Breast epithelium (tissue), 4 donors: ENCODE measurements around the gene E4F1. TPM values are rescaled to one million over a fixed set of nuclear protein-coding genes. Genes with fewer than 3 reads are reported as not detected.

Experiments used
- DNase-seq, 2 donors: peaks; one replicate each; pipeline ENCODE4 v3.0.0-alpha.2; 2019; ENCODE audit warnings: low spot score in 2 of 2
- H3K27ac ChIP-seq, 2 donors: fragments of 200-600 bp; sonication (generic) in 1 of 2; one replicate each; pipeline ENCODE4 v1.5.1; 2016 to 2019; ENCODE audit warnings: mild to moderate bottlenecking in 1 of 2
- H3K27me3 ChIP-seq, 2 donors: fragments of 200-600 bp; sonication (generic) in 1 of 2; one replicate each; pipeline versions ENCODE4 v1.5.1 to v1.6.0; 2017 to 2019; ENCODE audit warnings: control low read depth in 1 of 2, mild to moderate bottlenecking in 1 of 2
- H3K36me3 ChIP-seq: fragments of 200-600 bp; one replicate; pipeline ENCODE4 v1.5.1; 2019
- H3K4me1 ChIP-seq, 2 donors: fragments of 200-600 bp; sonication (generic); one replicate each; pipeline ENCODE4 v1.5.1; 2016 to 2019; ENCODE audit warnings: control low read depth in 1 of 2
- H3K4me3 ChIP-seq, 3 donors: fragments of 200-600 bp; sonication (generic); 1 replicate in 2 of 3; 2 replicates in 1 of 3; pipeline ENCODE4 v1.5.1; 2016 to 2019; ENCODE audit warnings: mild to moderate bottlenecking in 3 of 3, moderate library complexity in 2 of 3
- H3K9me3 ChIP-seq, 2 donors: fragments of 200-600 bp; sonication (generic) in 1 of 2; one replicate each; pipeline ENCODE4 v1.5.1; 2016 to 2019; ENCODE audit warnings: control low read depth in 1 of 2
- POLR2A ChIP-seq: fragments of 450-650 bp; IDR thresholded peaks from one replicate; pipeline ENCODE4 v1.6.1; 2016; ENCODE audit warnings: antibody characterized with exemption, mild to moderate bottlenecking, moderate library complexity
- POLR2AphosphoS5 ChIP-seq, 3 donors: sonication (generic); formaldehyde crosslinking; IDR thresholded peaks; one replicate each; pipeline ENCODE4 v1.6.1; 2017; ENCODE audit warnings: antibody characterized with exemption in 3 of 3
- intact Hi-C: fragments of 100-400 bp; cut with DNase I; formaldehyde crosslinking; loops from one replicate; pipeline ENCODE4 v1.15.1; 2023; ENCODE audit warnings: low total_unique reads
- total RNA-seq, 3 donors: library from RNA; depleted of rRNA; stranded (reverse); fragments of >200 nt; gene quantifications; one replicate each; pipeline ENCODE4 v1.1.0, GENCODE V29; 2016
- TF ChIP-seq, protein P1 (sequence below), 3 donors: fragments of 450-650 bp; IDR thresholded peaks; one replicate each; pipeline ENCODE4 v1.5.1; 2016 to 2017; ENCODE audit warnings: antibody characterized with exemption in 3 of 3, mild to moderate bottlenecking in 3 of 3, moderate library complexity in 3 of 3

The E4F1 gene
- total RNA-seq, 3 donors from 2014 or later, result 19.0 to 40.2 (median 34.7) TPM

DNA sequence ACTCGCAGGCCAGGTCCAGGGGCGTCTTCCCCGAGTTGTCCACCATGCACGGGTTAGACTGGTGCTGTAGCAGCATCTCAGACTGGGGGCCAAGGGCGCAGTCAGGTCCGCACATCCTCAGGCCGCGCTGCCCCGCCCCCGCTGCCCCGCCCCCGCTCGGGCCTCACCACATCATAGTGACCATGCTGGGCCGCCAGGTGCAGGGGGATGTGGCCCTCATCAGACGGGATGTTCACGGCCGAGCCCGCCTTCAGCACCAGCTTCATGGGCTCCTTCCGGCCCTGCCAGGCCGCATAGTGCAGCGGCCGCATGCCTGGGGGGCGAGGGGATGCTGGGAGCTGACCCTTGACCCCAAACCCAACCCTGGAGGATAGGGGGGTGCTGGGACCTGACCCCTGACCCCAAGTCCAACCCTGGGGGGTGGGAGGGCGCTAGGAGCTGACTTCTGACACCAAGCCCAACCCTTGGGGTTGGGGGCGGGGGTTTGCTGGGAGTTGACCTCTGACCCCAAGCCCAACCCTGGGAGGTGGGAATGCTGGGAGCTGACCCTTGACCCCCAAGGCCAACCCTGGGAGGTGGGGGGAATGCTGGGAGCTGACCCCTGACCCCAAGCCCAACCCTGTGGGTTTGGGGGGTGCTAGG, 34.0 kb upstream of the E4F1 start:
- no peak overlapping the region for H3K4me3 ChIP-seq
- intact Hi-C loops, result no loop called here
- TF ChIP-seq, protein P1, sequence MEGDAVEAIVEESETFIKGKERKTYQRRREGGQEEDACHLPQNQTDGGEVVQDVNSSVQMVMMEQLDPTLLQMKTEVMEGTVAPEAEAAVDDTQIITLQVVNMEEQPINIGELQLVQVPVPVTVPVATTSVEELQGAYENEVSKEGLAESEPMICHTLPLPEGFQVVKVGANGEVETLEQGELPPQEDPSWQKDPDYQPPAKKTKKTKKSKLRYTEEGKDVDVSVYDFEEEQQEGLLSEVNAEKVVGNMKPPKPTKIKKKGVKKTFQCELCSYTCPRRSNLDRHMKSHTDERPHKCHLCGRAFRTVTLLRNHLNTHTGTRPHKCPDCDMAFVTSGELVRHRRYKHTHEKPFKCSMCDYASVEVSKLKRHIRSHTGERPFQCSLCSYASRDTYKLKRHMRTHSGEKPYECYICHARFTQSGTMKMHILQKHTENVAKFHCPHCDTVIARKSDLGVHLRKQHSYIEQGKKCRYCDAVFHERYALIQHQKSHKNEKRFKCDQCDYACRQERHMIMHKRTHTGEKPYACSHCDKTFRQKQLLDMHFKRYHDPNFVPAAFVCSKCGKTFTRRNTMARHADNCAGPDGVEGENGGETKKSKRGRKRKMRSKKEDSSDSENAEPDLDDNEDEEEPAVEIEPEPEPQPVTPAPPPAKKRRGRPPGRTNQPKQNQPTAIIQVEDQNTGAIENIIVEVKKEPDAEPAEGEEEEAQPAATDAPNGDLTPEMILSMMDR (IDR thresholded peaks at IDR 0.05), result no peak
- H3K9me3 ChIP-seq, result no peaks in the 10 kb centered on the region
- no peaks in the 10 kb centered on the region for H3K36me3 ChIP-seq
- no peak overlapping the region for H3K27ac ChIP-seq
- no peaks in the 10 kb centered on the region for H3K4me1 ChIP-seq
- no peaks in the 10 kb centered on the region for H3K27me3 ChIP-seq
- no peak for DNase-seq

DNA sequence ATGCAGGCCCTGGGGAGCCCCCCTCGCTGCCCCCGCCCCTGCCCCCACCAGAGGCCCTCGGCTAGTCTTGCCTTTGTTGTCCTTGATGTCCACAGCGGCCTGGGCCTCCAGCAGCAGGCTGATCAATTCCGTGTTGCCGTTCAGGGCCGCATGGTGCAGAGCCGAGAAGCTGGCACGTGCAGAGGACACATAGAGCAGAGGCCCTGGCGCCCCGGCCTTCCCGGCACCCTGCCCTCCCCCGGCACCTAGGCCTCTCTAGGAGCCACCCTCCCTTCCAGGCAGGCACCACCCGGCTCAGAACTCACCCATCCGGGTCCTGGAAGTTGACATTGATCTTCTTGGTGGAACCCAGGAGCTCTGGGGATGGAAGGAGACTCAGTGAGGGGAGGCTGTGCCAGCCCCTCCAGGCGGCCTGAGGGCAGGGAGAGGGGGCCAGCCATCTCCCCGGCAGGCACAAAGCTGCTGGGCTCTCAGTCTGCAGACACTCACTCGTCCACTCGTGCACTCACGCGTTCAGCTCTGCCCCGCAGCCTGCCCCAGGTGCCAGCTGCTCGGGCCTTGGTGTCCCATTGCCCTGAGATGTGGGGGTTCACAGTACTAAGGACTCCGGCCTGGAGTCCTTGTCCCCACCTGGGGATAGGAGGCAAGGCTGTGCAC, 33.3 kb upstream of the E4F1 start:
- Histone ChIP-seq H3K36me3 (no peaks in the 10 kb centered on the region), H3K4me1 (peaks cover 0 to 5% of the 10 kb centered on the region in 2 donors), H3K4me3 (no peak overlapping the region), H3K9me3 (no peaks in the 10 kb centered on the region), H3K27me3 (no peaks in the 10 kb centered on the region), H3K27ac (no peak overlapping the region)
- intact Hi-C loops, result no loop called here
- TF ChIP-seq POLR2A (no peak), POLR2AphosphoS5 (IDR thresholded peaks at IDR 0.05) (no peak)
- TF ChIP-seq, protein P1 (IDR thresholded peaks at IDR 0.05), result no peak
- no peak for DNase-seq

DNA sequence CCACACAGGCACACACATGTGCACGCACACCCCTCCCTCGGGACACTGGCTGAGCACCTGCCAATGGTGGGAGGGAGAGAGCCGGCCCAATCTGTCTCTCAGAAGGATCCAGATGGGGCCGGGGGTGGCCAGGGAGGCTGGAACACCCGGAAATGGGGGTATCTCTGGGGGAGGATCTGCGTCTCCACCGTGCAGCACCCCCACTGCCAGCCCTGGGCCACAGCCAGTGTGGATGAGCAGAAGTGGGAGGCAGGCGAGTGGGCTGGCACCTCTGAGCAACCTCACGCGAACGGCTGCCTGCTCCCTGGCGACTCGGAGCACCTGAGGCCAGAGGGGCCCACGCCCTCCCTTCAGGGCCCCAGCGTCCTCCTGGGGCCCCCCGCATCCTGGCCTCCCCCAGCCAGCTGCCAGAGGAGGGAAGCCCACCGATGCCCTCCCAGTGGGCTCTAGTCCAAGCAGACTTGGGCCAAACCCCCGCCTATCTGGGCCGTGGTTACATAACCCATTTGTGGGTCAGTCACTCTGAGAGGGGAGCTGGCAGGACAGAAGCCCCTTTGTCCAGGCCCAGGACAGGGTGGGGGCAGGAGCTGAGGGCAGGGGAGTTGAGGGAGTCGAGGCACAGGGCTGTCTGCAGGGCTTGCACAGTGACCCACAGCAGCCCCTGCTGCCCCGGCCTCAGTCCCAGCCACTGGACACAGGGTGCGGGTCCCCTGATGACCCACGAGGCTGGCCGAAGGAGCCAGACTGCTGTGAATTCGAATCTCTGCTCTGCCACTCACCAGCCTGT, 32.5 kb upstream of the E4F1 start:
- TF ChIP-seq POLR2A, result no peak
- TF ChIP-seq, protein P1 (IDR thresholded peaks at IDR 0.05), result no peak
- no peak for TF ChIP-seq POLR2AphosphoS5 (IDR thresholded peaks at IDR 0.05)
- DNase-seq, result no peak
- intact Hi-C loops, result no loop called here
- H3K27me3 ChIP-seq, result no peaks in the 10 kb centered on the region
- H3K4me3 ChIP-seq, result no peak overlapping the region
- peaks cover under 1 to 12% of the 10 kb centered on the region in 2 donors for H3K4me1 ChIP-seq
- no peaks in the 10 kb centered on the region for H3K9me3 ChIP-seq
- no peak overlapping the region for H3K27ac ChIP-seq
- H3K36me3 ChIP-seq, result no peaks in the 10 kb centered on the region

DNA sequence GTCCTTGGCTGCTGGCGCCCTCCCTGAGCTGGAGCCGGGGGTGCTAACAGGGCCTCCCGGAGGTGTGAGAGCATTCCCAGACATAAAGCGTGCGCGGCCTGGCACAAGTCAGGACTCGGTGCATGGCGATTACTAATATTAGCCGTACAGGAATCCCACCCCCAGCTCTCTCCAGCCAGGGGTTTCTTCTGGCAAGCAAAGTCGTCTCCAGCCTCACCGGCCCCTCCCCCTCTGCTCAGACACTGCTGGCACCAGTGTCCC, 32.0 kb upstream of the E4F1 start:
- no peaks in the 10 kb centered on the region for H3K9me3 ChIP-seq
- H3K27me3 ChIP-seq, result no peaks in the 10 kb centered on the region
- intact Hi-C loops, result no loop called here
- no peak for DNase-seq
- peaks cover 5 to 14% of the 10 kb centered on the region in 2 donors for H3K4me1 ChIP-seq
- no peak overlapping the region for H3K27ac ChIP-seq
- H3K4me3 ChIP-seq, result no peak overlapping the region
- no peaks in the 10 kb centered on the region for H3K36me3 ChIP-seq
- TF ChIP-seq POLR2AphosphoS5 (IDR thresholded peaks at IDR 0.05), result no peak
- TF ChIP-seq, protein P1 (IDR thresholded peaks at IDR 0.05), result no peak
- TF ChIP-seq POLR2A, result no peak
